Measurements from ENCODE around the gene FHOD1.

Gene FHOD1

DNA sequence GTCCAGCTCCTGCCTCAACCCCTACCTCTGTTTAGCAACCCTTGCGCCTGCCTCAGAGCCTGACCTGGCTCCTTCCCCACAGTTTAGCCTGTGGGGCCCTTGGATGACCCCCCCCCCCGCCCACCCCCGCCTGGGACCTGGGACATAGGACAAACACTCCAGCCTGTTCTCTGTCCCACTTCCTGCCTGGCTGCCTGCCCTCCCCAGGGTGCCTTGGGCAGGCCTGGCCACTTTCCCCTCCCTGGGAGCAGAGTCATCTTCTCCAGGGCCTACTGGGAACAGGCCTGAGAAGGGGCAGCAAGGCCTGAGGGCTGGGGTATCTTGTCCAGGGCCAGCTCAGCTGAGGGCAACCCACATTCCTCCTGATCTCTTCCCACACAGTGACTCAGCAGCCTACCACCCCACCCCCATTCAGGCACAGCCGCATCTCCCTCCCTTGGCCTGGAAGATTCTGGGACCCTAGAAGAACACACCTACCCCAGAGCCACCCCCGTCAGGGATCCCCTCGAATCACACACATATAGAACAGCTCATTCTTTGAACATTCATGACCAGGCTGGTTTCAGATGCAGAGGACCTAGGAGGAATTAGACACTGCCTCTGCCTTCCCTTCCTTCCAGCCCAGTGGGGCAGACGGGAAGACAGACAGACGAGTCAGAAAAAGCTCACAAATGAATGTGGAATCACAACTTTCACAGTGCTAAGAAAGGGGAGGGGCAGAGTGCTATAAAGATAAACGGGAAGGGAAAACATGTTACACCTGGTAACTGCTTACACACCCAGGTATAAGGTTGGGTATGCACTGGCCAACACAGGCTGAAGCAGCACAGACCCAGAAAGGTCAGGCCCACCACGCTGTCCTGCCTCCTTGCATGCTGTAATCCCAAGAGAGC is 6.0 kb downstream of the FHOD1 start:
- H3K79me2 ChIP-seq (ENCODE audit: insufficient read depth, low read length), result no peaks in the 10 kb centered on the region
- no peaks in the 10 kb centered on the region for H3K27me3 ChIP-seq (ENCODE audit: insufficient read depth, low read length)
- H3K9me2 ChIP-seq (ENCODE audit: low read depth, low read length), result no peaks in the 10 kb centered on the region
- no peak overlapping the region for H3K27ac ChIP-seq (ENCODE audit: low read depth, low read length, poor library complexity, severe bottlenecking)
- H4K20me1 ChIP-seq (ENCODE audit: insufficient read depth, low read length), result no peaks in the 10 kb centered on the region
- no peak overlapping the region for H3K4me3 ChIP-seq (ENCODE audit: low read depth, low read length, poor library complexity, severe bottlenecking)
- no peaks in the 10 kb centered on the region for H3F3A ChIP-seq (ENCODE audit: insufficient read depth, low read length)
- H3K4me1 ChIP-seq (ENCODE audit: insufficient read depth, low read length, severe bottlenecking), result peaks cover 17% of the 10 kb centered on the region
- no peak overlapping the region for H3K9ac ChIP-seq (ENCODE audit: low read length)
- TF ChIP-seq EZH2 (IDR thresholded peaks at IDR 0.05; ENCODE audit: borderline replicate concordance, low read length), result no peak
- TF ChIP-seq, protein P1, sequence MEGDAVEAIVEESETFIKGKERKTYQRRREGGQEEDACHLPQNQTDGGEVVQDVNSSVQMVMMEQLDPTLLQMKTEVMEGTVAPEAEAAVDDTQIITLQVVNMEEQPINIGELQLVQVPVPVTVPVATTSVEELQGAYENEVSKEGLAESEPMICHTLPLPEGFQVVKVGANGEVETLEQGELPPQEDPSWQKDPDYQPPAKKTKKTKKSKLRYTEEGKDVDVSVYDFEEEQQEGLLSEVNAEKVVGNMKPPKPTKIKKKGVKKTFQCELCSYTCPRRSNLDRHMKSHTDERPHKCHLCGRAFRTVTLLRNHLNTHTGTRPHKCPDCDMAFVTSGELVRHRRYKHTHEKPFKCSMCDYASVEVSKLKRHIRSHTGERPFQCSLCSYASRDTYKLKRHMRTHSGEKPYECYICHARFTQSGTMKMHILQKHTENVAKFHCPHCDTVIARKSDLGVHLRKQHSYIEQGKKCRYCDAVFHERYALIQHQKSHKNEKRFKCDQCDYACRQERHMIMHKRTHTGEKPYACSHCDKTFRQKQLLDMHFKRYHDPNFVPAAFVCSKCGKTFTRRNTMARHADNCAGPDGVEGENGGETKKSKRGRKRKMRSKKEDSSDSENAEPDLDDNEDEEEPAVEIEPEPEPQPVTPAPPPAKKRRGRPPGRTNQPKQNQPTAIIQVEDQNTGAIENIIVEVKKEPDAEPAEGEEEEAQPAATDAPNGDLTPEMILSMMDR (IDR thresholded peaks at IDR 0.05; ENCODE audit: low read length), result no peak
- H2AFZ ChIP-seq (ENCODE audit: low read length), result no peak overlapping the region
- H3K9me3 ChIP-seq (ENCODE audit: low read length), result no peaks in the 10 kb centered on the region
- no peak overlapping the region for H3K4me2 ChIP-seq (ENCODE audit: low read length)
- H3K36me3 ChIP-seq (ENCODE audit: insufficient read depth, low read length), result peaks cover 2% of the 10 kb centered on the region; the same call in 1 of the 2 replicates

GRCh38 chr16:67240506-67240905 is 6.8 kb downstream of the FHOD1 start:
- no peak overlapping the region for H3K9ac ChIP-seq (ENCODE audit: low read length)
- H3K27ac ChIP-seq (ENCODE audit: low read depth, low read length, poor library complexity, severe bottlenecking), result no peak overlapping the region
- peaks cover 4% of the 10 kb centered on the region; the same call in 1 of the 2 replicates for H3K36me3 ChIP-seq (ENCODE audit: insufficient read depth, low read length)
- H3K27me3 ChIP-seq (ENCODE audit: insufficient read depth, low read length), result no peaks in the 10 kb centered on the region
- no peaks in the 10 kb centered on the region for H4K20me1 ChIP-seq (ENCODE audit: insufficient read depth, low read length)
- no peak overlapping the region for H3K4me2 ChIP-seq (ENCODE audit: low read length)
- TF ChIP-seq EZH2 (IDR thresholded peaks at IDR 0.05; ENCODE audit: borderline replicate concordance, low read length), result no peak
- TF ChIP-seq, protein P1 (IDR thresholded peaks at IDR 0.05; ENCODE audit: low read length), result no peak
- H3K4me3 ChIP-seq (ENCODE audit: low read depth, low read length, poor library complexity, severe bottlenecking), result no peak overlapping the region
- no peaks in the 10 kb centered on the region for H3K79me2 ChIP-seq (ENCODE audit: insufficient read depth, low read length)
- no peaks in the 10 kb centered on the region for H3F3A ChIP-seq (ENCODE audit: insufficient read depth, low read length)
- peaks cover 11% of the 10 kb centered on the region for H3K4me1 ChIP-seq (ENCODE audit: insufficient read depth, low read length, severe bottlenecking)
- no peaks in the 10 kb centered on the region for H3K9me3 ChIP-seq (ENCODE audit: low read length)
- H3K9me2 ChIP-seq (ENCODE audit: low read depth, low read length), result no peaks in the 10 kb centered on the region
- H2AFZ ChIP-seq (ENCODE audit: low read length), result no peak overlapping the region

GRCh38 chr16:67238806-67239470 is 8.3 kb downstream of the FHOD1 start:
- Histone ChIP-seq H3F3A (ENCODE audit: insufficient read depth, low read length) (no peaks in the 10 kb centered on the region), H3K9ac (ENCODE audit: low read length) (no peak overlapping the region), H3K27me3 (ENCODE audit: insufficient read depth, low read length) (no peaks in the 10 kb centered on the region), H3K79me2 (ENCODE audit: insufficient read depth, low read length) (no peaks in the 10 kb centered on the region), H4K20me1 (ENCODE audit: insufficient read depth, low read length) (no peaks in the 10 kb centered on the region), H3K9me3 (ENCODE audit: low read length) (no peaks in the 10 kb centered on the region), H2AFZ (ENCODE audit: low read length) (no peak overlapping the region), H3K9me2 (ENCODE audit: low read depth, low read length) (no peaks in the 10 kb centered on the region), H3K4me3 (ENCODE audit: low read depth, low read length, poor library complexity, severe bottlenecking) (no peak overlapping the region), H3K4me2 (ENCODE audit: low read length) (no peak overlapping the region), H3K36me3 (ENCODE audit: insufficient read depth, low read length) (peaks cover 4% of the 10 kb centered on the region; the same call in 1 of the 2 replicates), H3K27ac (ENCODE audit: low read depth, low read length, poor library complexity, severe bottlenecking) (no peak overlapping the region), H3K4me1 (ENCODE audit: insufficient read depth, low read length, severe bottlenecking) (no peaks in the 10 kb centered on the region)
- TF ChIP-seq, protein P1 (IDR thresholded peaks at IDR 0.05; ENCODE audit: low read length), result no peak
- no peak for TF ChIP-seq EZH2 (IDR thresholded peaks at IDR 0.05; ENCODE audit: borderline replicate concordance, low read length)
